Lower leg skin (tissue), 4 donors: ENCODE data around the gene PTCD2. TPM values are rescaled to one million over a fixed set of nuclear protein-coding genes. Genes with fewer than 3 reads are reported as not detected.

Experiments
- DNase-seq, 2 donors: peaks; one replicate each; pipeline ENCODE4 v3.0.0-alpha.2; 2019; ENCODE audit warnings: low spot score in 2 of 2
- H3K4me3 ChIP-seq: fragments of 200-600 bp; sonication (generic); 2 replicates; pipeline ENCODE4 v1.5.1; 2017; ENCODE audit warnings: mild to moderate bottlenecking, low read depth; ENCODE audit not compliant: poor library complexity, severe bottlenecking
- POLR2A ChIP-seq, 2 donors: fragments of 450-650 bp; IDR thresholded peaks; one replicate each; pipeline ENCODE4 v1.6.1; 2016 to 2017; ENCODE audit warnings: antibody characterized with exemption in 2 of 2, mild to moderate bottlenecking in 1 of 2, moderate library complexity in 1 of 2
- WGBS, 2 donors: methylation state at CpG; one replicate each; pipeline ENCODE4 v1.1.5; 2018; 5-methylcytosine and 5-hydroxymethylcytosine counted together
- intact Hi-C: fragments of 100-400 bp; cut with DNase I; formaldehyde crosslinking; loops from one replicate; pipeline ENCODE4 v1.15.0; 2023; ENCODE audit warnings: low total_unique reads
- total RNA-seq, 4 donors: library from RNA; depleted of rRNA; stranded (reverse); fragments of >200 nt; gene quantifications; one replicate each; pipeline ENCODE4 v1.1.0, GENCODE V29; 2016
- TF ChIP-seq, protein P1 (sequence below), 3 donors: fragments of 450-650 bp; IDR thresholded peaks; one replicate each; pipeline ENCODE4 v1.5.1; 2016; ENCODE audit warnings: antibody characterized with exemption in 3 of 3, mild to moderate bottlenecking in 3 of 3, moderate library complexity in 2 of 3

The PTCD2 gene
- total RNA-seq, 4 donors from 2014 or later, result 7.2 to 12.5 (median 7.9) TPM

GRCh38 chr5:72298711-72299110 is 21.5 kb upstream of the PTCD2 start:
- 85 to 94% methylated on average over 5 of the region's 5 CpGs for WGBS, 2 donors
- TF ChIP-seq POLR2A (IDR thresholded peaks at IDR 0.05), result no peak
- TF ChIP-seq, protein P1, sequence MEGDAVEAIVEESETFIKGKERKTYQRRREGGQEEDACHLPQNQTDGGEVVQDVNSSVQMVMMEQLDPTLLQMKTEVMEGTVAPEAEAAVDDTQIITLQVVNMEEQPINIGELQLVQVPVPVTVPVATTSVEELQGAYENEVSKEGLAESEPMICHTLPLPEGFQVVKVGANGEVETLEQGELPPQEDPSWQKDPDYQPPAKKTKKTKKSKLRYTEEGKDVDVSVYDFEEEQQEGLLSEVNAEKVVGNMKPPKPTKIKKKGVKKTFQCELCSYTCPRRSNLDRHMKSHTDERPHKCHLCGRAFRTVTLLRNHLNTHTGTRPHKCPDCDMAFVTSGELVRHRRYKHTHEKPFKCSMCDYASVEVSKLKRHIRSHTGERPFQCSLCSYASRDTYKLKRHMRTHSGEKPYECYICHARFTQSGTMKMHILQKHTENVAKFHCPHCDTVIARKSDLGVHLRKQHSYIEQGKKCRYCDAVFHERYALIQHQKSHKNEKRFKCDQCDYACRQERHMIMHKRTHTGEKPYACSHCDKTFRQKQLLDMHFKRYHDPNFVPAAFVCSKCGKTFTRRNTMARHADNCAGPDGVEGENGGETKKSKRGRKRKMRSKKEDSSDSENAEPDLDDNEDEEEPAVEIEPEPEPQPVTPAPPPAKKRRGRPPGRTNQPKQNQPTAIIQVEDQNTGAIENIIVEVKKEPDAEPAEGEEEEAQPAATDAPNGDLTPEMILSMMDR (IDR thresholded peaks at IDR 0.05), result no peak
- no peak for DNase-seq
- intact Hi-C loops, result no loop called here
- H3K4me3 ChIP-seq, result no peak overlapping the region

- DNase-seq, result no peak
- intact Hi-C loops, result no loop called here
- WGBS, 2 donors, result 37% methylated on average over 1 of the region's 1 CpG
- TF ChIP-seq, protein P1 (IDR thresholded peaks at IDR 0.05), result no peak
- TF ChIP-seq POLR2A (IDR thresholded peaks at IDR 0.05), result no peak
- no peak overlapping the region for H3K4me3 ChIP-seq
These were observed 19.4 kb upstream of the PTCD2 start for GRCh38 chr5:72300590-72301339.

GRCh38 chr5:72301557-72301956 is 18.6 kb upstream of the PTCD2 start:
- H3K4me3 ChIP-seq, result no peak overlapping the region
- 96% methylated on average over 6 of the region's 6 CpGs for WGBS, 2 donors
- no peak for DNase-seq
- intact Hi-C loops, result no loop called here
- TF ChIP-seq POLR2A (IDR thresholded peaks at IDR 0.05), result no peak
- TF ChIP-seq, protein P1 (IDR thresholded peaks at IDR 0.05), result no peak

DNA sequence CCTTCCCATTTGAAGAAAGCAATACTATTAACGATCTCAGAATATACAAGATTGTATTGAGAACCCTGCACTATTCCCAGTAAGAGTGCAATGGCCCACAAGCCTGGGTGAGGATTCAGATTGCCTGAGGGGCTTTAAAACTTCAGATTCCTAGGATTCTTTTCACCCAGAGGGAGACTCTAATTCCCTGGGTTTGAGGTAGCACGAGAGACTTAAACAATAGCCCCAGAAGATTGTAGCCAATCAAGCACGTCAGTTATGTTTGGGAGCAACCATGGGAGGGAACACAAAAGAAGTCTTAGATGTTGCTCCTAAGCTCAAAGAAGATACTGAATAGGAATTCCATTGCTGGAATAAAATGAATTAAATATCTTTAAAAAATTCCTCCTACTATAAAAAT is 18.0 kb upstream of the PTCD2 start:
- intact Hi-C loops, result no loop called here
- DNase-seq, result no peak
- WGBS, 2 donors, result 80 to 82% methylated on average over 3 of the region's 3 CpGs
- TF ChIP-seq POLR2A (IDR thresholded peaks at IDR 0.05), result no peak
- TF ChIP-seq, protein P1 (IDR thresholded peaks at IDR 0.05), result no peak
- H3K4me3 ChIP-seq, result no peak overlapping the region

DNA sequence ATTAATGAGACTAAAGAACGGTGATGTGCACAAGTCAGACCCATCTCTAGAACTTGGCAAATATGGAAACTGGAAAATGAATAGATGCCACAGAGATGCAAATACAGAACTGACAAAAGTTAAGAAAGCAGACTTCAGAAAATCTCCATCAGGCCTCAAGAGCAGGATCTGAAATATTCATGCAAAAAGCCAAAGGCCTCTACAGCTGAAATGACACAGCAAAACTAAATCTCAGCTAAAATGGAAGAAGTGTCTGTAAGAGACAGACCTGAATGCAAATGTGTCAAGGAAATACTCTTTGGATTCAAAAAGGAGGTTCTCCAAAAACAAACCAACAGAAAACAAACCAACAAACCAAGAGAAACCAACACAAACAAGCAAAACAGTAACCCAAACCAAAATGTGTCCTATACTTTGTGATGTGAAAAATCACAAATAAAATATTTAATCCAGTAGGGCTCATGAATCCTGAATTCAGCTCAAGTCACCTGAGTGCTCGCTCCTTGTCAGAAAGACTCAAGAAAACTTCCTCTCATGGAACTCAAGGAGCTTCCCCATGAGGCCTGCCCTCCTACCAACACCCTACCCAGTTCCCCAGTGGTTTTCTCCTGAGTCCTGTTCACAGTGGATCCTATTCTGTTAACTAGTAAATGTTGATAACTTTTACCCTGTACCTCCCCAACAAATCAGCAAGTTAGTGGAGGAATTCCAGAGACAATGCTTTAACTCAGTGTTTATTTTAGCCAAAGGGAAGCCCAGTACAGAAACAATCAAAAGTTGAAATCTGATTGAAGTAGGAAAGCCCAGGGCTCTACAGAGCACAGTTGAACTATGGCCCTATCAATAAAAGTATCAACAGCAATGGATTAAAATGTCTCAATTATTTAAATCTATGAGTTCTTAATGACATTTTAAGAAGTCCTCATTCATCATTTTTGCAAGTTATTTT is 14.7 kb upstream of the PTCD2 start:
- WGBS, 2 donors, result 91 to 94% methylated on average over 2 of the region's 2 CpGs
- H3K4me3 ChIP-seq, result no peak overlapping the region
- TF ChIP-seq, protein P1 (IDR thresholded peaks at IDR 0.05), result no peak
- no peak for TF ChIP-seq POLR2A (IDR thresholded peaks at IDR 0.05)
- intact Hi-C loops, result no loop called here
- DNase-seq, result no peak
